ENCODE results near the gene PTPN21.

- TF ChIP-seq CTCF (IDR thresholded peaks at IDR 0.05) (no peak), ZBTB33 (IDR thresholded peaks at IDR 0.05; ENCODE audit: borderline replicate concordance, low read depth) (no peak), RXRA (IDR thresholded peaks at IDR 0.05; ENCODE audit: borderline replicate concordance, low read depth) (no peak), YY1 (IDR thresholded peaks at IDR 0.05; ENCODE audit: low read depth) (no peak), EZH2phosphoT487 (IDR thresholded peaks at IDR 0.05; ENCODE audit: borderline replicate concordance, low read depth) (no peak), USF2 (IDR thresholded peaks at IDR 0.05; ENCODE audit: borderline replicate concordance, low read depth, low read length) (no peak), TAF1 (IDR thresholded peaks at IDR 0.05; ENCODE audit: borderline replicate concordance, low read depth, low read length) (no peak), POLR2AphosphoS5 (IDR thresholded peaks at IDR 0.05; ENCODE audit: low read depth, low read length) (no peak), FOSL2 (IDR thresholded peaks at IDR 0.05; ENCODE audit: borderline replicate concordance, low read depth) (no peak), GABPA (IDR thresholded peaks at IDR 0.05; ENCODE audit: low read depth) (no peak), JUND (IDR thresholded peaks at IDR 0.05) (no peak)
These were observed 47.6 kb downstream of the PTPN21 start for GRCh38 chr14:88507208-88507607.

Measured in SK-N-SH (cell line).